Measurements from ENCODE around the gene MFSD1. TPM values are rescaled to one million over a fixed set of nuclear protein-coding genes. Genes with fewer than 3 reads are reported as not detected.

The MFSD1 gene
- total RNA-seq, 1 donor from 2014 or later = 31.5 TPM

DNA sequence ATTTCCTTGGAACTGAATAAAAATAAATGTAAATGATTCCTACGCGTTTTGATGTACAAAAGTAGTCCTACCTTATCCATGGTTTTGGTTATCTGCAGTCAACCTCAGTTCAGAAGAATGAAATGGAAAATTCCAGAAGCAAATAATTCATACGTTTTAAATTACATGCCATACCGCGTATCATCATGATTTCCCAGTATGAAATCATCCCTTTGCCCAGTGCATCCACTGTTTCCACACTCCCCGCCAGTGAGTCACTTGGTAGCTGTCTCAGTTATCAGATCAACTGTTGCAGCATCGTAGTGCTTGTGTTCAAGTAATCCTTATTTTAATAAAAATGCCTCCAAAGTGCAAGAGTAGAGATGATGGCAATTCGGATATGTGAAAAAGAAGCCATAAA, 9.1 kb upstream of the MFSD1 start:
- no peak overlapping the region for H3K4me3 Mint-ChIP-seq
- H3K27ac Mint-ChIP-seq = peak overlapping the region; percentile 5
- no peak for DNase-seq (ENCODE audit: low spot score in 2 of 2, unreplicated experiment in 2 of 2)
- H3K9me3 Mint-ChIP-seq = peaks cover under 1% of the 10 kb centered on the region
- H3K36me3 Mint-ChIP-seq = peaks cover 3% of the 10 kb centered on the region
- TF ChIP-seq, protein P1, sequence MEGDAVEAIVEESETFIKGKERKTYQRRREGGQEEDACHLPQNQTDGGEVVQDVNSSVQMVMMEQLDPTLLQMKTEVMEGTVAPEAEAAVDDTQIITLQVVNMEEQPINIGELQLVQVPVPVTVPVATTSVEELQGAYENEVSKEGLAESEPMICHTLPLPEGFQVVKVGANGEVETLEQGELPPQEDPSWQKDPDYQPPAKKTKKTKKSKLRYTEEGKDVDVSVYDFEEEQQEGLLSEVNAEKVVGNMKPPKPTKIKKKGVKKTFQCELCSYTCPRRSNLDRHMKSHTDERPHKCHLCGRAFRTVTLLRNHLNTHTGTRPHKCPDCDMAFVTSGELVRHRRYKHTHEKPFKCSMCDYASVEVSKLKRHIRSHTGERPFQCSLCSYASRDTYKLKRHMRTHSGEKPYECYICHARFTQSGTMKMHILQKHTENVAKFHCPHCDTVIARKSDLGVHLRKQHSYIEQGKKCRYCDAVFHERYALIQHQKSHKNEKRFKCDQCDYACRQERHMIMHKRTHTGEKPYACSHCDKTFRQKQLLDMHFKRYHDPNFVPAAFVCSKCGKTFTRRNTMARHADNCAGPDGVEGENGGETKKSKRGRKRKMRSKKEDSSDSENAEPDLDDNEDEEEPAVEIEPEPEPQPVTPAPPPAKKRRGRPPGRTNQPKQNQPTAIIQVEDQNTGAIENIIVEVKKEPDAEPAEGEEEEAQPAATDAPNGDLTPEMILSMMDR (IDR thresholded peaks at IDR 0.05; ENCODE audit: unreplicated experiment) = no peak
- peaks cover 43% of the 10 kb centered on the region for H3K4me1 Mint-ChIP-seq
- peaks cover 15% of the 10 kb centered on the region for H3K27me3 Mint-ChIP-seq (ENCODE audit: low read depth)

DNA sequence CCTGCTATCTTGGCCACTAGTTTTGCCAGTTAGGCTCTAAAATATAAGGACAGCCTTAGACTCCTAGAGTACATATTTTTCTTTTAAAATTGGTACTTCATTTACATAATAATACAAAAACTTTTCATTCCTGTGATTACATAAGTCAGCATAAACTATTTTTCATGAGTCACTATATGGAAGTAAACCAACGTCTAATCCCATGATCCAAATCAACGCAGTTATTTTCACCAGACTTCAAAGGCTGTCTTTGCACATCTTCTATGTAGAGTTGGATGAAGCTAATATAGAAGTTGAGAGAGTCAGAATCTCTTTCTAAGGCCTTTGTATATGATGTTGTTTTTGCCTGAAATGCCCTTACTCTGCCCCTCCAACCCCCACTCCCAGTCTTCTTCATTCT, 7.6 kb upstream of the MFSD1 start:
- Mint-ChIP-seq H3K4me1 (peaks cover 36% of the 10 kb centered on the region), H3K27me3 (ENCODE audit: low read depth) (peaks cover 25% of the 10 kb centered on the region), H3K27ac (no peak overlapping the region), H3K36me3 (no peaks in the 10 kb centered on the region), H3K4me3 (no peak overlapping the region), H3K9me3 (no peaks in the 10 kb centered on the region)
- TF ChIP-seq, protein P1 (IDR thresholded peaks at IDR 0.05; ENCODE audit: unreplicated experiment) = no peak
- no peak for DNase-seq (ENCODE audit: low spot score in 2 of 2, unreplicated experiment in 2 of 2)

DNA sequence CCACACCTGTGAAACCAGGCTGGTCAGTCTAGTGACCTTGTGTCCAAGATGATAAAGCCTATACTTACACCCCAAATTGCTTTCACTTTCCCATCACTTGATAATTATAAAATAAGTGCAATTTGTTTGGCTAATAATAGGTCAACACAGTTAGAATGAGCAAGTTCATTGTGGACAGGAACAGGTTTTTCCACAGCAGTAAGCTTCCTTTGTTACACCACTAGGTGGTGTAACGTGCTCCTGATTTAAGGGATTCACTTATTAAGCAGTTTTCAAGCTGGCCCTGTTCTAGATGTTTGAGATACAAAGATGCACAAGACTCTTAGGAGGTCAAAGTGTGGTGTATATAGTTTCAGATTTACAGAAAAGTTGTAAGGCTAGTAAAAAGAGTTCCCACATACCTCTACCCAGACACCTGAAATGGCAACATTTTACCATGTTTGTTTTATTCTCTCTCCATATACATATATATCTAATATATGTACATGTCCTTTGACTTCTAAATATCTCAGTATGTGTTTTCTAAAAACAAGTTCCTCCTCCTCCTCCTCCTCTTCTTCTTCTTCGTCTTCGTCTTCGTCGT, 6.8 kb upstream of the MFSD1 start:
- H3K27me3 Mint-ChIP-seq (ENCODE audit: low read depth) = peaks cover 29% of the 10 kb centered on the region
- DNase-seq (ENCODE audit: low spot score in 2 of 2, unreplicated experiment in 2 of 2) = no peak
- no peak overlapping the region for H3K4me3 Mint-ChIP-seq
- H3K27ac Mint-ChIP-seq = no peak overlapping the region
- peaks cover 30% of the 10 kb centered on the region for H3K4me1 Mint-ChIP-seq
- H3K36me3 Mint-ChIP-seq = no peaks in the 10 kb centered on the region
- TF ChIP-seq, protein P1 (IDR thresholded peaks at IDR 0.05; ENCODE audit: unreplicated experiment) = peak; percentile 53
- no peaks in the 10 kb centered on the region for H3K9me3 Mint-ChIP-seq

DNA sequence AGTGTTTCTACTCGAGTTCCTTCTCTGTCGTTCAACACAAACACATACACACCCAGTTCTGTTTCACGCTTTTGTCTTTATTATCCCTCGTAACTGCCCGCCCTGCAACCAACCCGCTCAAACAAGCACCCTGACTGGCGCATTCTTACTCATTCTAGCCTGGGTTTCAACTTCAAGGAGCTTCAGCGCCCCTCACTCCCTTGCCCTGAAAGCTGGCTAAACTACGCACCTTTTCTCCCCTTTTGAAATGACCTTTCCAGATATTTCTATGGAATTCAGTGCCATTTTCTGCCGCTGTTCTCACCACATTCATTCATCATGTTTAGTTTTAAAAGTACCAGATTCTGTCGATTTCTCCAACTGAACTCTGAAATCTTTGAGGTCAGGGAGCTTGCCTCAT, 653 bp upstream of the MFSD1 start:
- DNase-seq (ENCODE audit: low spot score in 2 of 2, unreplicated experiment in 2 of 2) = no peak
- H3K27ac Mint-ChIP-seq = peak overlapping the region; percentile 91

DNA sequence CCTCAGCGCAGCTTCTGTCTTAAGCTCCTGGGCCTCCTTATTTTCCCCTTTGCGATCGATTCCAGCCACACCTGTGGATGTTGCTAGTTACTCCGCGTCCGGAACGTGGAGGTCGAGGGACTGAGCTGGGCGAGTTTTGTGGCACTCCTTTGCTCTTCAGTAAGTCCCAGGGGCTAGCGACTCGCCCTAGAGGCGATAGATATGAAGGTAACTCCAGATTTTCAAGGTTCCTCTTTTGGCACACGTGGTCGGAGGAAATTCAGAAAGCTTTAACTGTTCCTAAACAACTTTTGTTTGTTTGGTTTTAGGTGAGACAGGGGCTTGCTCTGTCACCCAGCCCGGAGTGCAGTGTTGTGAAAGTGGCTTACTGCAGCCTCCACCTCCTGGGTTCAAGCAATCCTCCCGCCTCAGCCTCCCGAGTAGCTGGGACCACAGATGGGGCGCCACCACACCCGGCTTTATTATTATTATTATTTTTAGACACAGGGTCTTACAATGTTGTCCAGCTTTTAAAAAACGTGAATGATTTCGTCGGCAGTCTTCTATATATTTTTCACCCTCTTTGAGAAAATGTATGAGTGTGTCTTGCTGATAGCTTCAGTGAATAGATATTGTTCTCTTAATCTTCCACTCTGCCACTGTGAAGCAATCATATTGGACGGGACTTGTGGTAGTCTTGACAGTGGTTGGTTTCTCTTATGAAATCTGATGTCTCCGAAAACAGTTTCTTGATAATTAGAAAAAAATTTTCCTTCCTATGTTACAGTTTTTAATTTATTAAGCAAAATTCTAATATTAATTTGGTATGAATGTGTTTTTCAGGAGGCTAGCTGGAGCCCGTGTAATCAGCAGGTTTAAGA, 785 bp downstream of the MFSD1 start:
- Mint-ChIP-seq H3K4me1 (peaks cover 33% of the 10 kb centered on the region), H3K4me3 (peak overlapping the region; percentile 86), H3K27ac (peak overlapping the region; percentile 91), H3K36me3 (peaks cover 2% of the 10 kb centered on the region), H3K27me3 (ENCODE audit: low read depth) (peaks cover 14% of the 10 kb centered on the region), H3K9me3 (no peaks in the 10 kb centered on the region)
- TF ChIP-seq, protein P1 (IDR thresholded peaks at IDR 0.05; ENCODE audit: unreplicated experiment) = no peak
- no peak for DNase-seq (ENCODE audit: low spot score in 2 of 2, unreplicated experiment in 2 of 2)

More for the DNA sequence above, 653 bp upstream of the MFSD1 start:
- TF ChIP-seq, protein P1 (IDR thresholded peaks at IDR 0.05; ENCODE audit: unreplicated experiment) = no peak
- peak overlapping the region; percentile 86 for H3K4me3 Mint-ChIP-seq
- H3K9me3 Mint-ChIP-seq = no peaks in the 10 kb centered on the region
- H3K4me1 Mint-ChIP-seq = peaks cover 33% of the 10 kb centered on the region
- no peaks in the 10 kb centered on the region for H3K36me3 Mint-ChIP-seq
- peaks cover 23% of the 10 kb centered on the region for H3K27me3 Mint-ChIP-seq (ENCODE audit: low read depth)

Data from mesothelial cell of epicardium (in vitro differentiated cells).